Stimulated activated CD4-positive, alpha-beta T cell treated with anti-CD3 and anti-CD28 coated beads, Interleukin-15, amount 100 ng/mL, for 48 hours (primary cell): Measurements from ENCODE around the gene MBTPS2.

ENCODE experiments used
- DNase-seq, 2 donors: peaks; one replicate each; pipeline ENCODE4 v3.0.0-alpha.2; 2020; ENCODE audit warnings: low read depth in 2 of 2

The MBTPS2 gene

DNA sequence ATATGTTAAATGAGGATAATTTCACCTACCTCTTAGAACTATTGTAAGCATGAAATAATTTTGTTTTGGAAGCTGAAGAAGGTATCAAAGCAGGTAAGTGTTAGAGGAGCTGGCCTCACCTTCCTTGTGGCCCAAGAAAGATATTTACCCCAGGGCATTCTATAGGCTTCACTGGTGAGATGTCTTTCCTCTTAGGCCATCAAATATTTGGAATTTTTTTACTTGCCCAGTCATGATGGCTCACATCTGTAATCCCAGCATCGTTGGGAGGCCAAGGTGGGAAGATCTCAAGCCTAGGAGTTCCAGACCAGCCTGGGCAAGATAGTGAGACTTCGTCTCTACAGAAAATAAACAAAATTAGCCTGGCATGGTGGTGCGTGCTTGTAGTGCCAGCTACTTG, 95.0 kb downstream of the MBTPS2 start:
- no peak for DNase-seq
